ENCODE results near the gene THOC6.

GRCh38 chr16:2979669-2980226, 44.1 kb upstream of the THOC6 start:
- TF ChIP-seq, protein P1, sequence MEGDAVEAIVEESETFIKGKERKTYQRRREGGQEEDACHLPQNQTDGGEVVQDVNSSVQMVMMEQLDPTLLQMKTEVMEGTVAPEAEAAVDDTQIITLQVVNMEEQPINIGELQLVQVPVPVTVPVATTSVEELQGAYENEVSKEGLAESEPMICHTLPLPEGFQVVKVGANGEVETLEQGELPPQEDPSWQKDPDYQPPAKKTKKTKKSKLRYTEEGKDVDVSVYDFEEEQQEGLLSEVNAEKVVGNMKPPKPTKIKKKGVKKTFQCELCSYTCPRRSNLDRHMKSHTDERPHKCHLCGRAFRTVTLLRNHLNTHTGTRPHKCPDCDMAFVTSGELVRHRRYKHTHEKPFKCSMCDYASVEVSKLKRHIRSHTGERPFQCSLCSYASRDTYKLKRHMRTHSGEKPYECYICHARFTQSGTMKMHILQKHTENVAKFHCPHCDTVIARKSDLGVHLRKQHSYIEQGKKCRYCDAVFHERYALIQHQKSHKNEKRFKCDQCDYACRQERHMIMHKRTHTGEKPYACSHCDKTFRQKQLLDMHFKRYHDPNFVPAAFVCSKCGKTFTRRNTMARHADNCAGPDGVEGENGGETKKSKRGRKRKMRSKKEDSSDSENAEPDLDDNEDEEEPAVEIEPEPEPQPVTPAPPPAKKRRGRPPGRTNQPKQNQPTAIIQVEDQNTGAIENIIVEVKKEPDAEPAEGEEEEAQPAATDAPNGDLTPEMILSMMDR (IDR thresholded peaks at IDR 0.05): no peak
- TF ChIP-seq POLR2A (IDR thresholded peaks at IDR 0.05) (no peak), EP300 (IDR thresholded peaks at IDR 0.05) (no peak)

All from ovary (tissue), 3 donors.